Gastrocnemius medialis (tissue), 4 donors: ENCODE data around the gene SLC6A18.
"Not testable (repeated sequence)": the region's sequence is repeated elsewhere in the genome, so short reads cannot be mapped to it uniquely, and the experiment has no call there.

ENCODE experiments used
- POLR2A ChIP-seq, 2 donors: fragments of 450-650 bp; IDR thresholded peaks; one replicate each; pipeline ENCODE4 v1.6.1; 2017; ENCODE audit warnings: antibody characterized with exemption in 2 of 2, mild to moderate bottlenecking in 2 of 2, moderate library complexity in 2 of 2
- TF ChIP-seq, protein P1 (sequence below), 5 experiments: fragments of 450-650 bp in 3 of 5; fragments of 200-600 bp in 2 of 5; sonication (generic) in 2 of 5; IDR thresholded peaks in 4 of 5; conservative IDR thresholded peaks in 1 of 5; 1 replicate in 4 of 5; 2 replicates in 1 of 5; pipeline ENCODE4 v1.5.1; 2016 to 2019; ENCODE audit warnings: antibody characterized with exemption in 5 of 5, mild to moderate bottlenecking in 3 of 5, moderate library complexity in 3 of 5

DNA sequence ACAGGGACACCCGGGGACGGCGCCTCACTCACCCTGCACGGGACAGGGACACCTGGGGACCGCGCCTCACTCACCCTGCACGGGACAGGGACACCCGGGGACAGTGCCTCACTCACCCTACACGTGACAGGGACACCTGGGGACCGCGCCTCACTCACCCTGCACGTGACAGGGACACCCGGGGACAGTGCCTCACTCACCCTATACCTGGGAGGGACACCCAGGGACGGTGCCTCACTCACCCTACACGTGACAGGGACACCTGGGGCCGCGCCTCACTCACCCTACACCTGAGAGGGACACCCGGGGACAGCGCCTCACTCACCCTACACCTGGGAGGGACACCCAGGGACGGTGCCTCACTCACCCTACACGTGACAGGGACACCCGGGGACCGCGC, 65.8 kb downstream of the SLC6A18 start:
- TF ChIP-seq, protein P1, sequence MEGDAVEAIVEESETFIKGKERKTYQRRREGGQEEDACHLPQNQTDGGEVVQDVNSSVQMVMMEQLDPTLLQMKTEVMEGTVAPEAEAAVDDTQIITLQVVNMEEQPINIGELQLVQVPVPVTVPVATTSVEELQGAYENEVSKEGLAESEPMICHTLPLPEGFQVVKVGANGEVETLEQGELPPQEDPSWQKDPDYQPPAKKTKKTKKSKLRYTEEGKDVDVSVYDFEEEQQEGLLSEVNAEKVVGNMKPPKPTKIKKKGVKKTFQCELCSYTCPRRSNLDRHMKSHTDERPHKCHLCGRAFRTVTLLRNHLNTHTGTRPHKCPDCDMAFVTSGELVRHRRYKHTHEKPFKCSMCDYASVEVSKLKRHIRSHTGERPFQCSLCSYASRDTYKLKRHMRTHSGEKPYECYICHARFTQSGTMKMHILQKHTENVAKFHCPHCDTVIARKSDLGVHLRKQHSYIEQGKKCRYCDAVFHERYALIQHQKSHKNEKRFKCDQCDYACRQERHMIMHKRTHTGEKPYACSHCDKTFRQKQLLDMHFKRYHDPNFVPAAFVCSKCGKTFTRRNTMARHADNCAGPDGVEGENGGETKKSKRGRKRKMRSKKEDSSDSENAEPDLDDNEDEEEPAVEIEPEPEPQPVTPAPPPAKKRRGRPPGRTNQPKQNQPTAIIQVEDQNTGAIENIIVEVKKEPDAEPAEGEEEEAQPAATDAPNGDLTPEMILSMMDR (IDR thresholded peaks at IDR 0.05 in 4 of 5, conservative IDR thresholded peaks at IDR 0.05 in 1 of 5) = not testable (repeated sequence)
- TF ChIP-seq POLR2A (IDR thresholded peaks at IDR 0.05) = not testable (repeated sequence)
